NCI-H1694 (cell line): Measurements from ENCODE around the gene CACNA1S.

Source experiments
- DNase-seq: peaks from one replicate; lab custom pipeline; 2025; lab: John Stamatoyannopoulos, UW

The CACNA1S gene

DNA sequence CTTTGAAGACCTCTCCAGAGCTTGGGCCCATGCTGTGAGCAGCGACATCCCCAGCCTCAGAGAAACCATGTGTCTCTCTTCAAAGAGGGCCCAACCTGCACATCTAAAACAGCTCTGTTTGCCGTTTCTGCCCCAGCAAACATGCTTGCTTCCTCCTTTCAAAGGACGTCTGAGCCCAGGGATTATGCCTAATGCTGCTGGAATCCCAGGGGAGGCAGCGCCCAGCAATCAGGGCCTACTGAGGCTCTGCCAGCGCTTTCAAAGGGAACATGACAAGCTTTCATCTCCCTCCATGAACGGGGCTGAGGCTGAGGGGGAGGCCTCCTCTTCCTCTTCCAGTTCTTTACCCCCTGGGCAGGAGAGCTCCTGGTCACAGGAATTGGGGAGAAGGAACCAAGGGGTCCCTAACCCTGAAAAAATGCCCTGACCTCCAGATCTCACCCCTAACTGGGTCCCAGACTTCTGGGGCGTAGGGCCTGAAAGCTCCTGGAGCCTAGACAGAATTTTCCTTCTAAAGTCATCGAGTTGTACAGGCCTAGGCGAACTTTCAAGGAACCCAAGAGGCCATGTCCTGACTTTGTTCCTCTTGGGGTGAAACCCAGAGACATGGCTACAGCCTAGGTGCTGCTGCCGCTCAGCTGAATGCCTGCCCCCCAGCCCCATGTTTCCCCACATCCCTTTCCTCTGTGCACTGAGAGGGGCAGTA, 28.2 kb upstream of the CACNA1S start:
- no peak for DNase-seq

DNA sequence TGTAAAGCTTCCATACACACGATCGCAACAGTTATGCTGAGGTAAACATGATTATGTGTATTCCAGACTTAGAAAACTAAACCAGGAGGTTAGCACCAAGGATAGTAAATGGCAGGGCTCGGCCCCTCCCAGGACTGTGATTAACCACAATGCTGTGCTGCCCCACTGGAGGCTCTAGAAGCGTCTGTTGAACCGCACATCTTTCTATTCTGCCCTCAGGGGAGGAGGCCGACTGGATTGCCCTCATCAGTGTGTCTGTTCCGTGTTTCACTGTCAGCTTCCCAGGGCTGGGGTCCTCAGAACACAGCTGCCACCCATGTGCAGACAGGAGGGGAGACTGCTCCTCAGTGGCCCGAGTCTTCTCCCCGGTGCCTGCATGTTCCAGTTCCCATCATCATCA, 27.5 kb upstream of the CACNA1S start:
- no peak for DNase-seq

DNA sequence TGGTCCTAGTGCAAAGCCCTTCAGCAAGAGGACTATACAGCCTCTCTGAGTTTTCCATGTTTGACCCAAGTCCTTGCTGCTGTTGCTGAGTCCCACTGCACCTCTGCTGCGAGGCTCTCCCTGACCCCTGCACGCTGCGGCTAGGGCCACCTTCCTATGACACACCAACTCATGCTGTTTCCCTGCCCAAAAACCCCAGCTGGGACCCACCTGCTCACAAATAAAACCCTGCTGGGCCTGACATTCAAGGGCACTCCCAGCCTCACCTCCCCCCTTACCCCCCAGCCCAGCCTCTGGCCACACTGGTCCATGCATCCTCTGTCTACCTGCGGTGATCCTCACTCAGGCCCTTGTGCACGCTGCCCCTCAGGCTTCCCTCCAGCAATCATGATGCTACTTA, 27.1 kb upstream of the CACNA1S start:
- no peak for DNase-seq

DNA sequence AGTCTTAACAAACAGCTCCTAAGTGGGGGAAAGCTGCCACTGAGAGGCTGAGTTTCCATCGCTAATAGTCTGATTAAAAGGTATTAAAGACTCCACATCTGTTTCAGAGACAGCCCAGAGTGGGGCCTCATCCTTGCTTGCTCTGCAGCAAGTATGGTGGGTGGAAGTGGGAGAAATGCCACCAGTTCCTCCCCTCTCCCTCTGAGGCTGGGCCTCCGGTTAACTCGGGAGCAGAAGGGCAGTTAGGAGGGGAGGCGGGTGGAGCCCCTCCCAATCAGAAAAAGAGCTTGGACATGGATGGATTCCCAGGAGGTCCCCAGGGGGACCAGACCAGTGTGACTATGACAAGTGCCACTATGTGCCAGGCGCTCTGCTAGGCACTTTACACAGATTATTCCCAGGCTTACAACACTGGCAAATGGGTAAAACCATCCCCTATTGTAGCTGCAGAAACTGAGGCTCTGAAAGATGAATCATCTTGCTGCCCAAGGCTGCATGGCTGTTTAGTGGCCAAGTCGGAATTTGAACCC, 26.1 kb upstream of the CACNA1S start:
- no peak for DNase-seq

DNA sequence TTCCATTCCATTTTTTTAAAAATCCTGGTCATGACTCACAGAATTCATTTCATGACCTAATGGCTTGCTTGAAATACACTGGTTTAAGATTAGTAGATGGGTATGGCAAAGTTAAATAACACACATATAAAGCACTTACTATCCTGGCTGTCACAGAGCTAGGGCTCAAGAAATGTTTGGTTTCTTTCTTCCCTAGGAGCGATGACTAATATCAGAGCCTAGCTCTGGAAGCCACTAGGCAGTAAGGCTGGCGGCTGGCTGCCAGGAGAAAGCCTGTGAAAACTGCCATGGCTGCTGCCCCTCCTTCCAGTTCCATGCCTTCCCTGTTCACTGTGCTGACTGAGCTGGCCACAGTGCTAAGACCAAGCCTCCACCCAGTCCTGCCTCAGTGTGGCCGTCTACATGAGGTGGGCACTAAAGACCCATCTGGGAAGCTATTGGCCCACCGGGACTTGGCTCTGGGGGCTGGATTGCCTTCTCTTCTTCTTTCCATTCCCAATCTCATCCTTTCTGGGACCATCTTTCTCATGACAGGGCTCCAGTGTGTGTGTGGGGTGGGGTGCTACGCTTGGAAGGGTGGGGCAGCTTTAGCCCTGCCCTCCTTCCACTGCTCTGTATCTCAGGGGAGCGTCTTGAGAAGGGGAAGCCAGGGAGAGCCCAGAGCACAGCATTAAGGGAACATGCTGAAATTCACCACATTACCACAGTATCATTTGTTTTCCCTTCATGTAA, 25.5 kb upstream of the CACNA1S start:
- DNase-seq = no peak

DNA sequence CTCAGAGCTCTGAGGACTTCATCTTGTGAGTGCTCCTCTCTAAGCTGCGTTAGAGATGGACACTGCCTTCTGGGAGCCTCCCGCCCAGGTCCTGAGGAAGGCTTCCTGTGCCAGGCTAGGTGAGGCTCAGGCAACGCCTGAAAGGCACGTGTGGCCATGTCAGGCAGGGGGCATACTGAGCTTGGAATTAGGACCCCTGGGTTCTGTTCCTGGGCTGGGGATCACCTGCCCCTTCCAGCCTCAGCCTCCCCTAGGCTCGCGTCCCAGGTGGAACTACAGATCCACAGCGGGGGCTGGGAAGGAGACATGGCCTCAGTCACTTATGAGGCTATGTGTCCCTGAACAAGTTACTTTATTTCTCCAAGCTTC, 24.8 kb upstream of the CACNA1S start:
- no peak for DNase-seq

DNA sequence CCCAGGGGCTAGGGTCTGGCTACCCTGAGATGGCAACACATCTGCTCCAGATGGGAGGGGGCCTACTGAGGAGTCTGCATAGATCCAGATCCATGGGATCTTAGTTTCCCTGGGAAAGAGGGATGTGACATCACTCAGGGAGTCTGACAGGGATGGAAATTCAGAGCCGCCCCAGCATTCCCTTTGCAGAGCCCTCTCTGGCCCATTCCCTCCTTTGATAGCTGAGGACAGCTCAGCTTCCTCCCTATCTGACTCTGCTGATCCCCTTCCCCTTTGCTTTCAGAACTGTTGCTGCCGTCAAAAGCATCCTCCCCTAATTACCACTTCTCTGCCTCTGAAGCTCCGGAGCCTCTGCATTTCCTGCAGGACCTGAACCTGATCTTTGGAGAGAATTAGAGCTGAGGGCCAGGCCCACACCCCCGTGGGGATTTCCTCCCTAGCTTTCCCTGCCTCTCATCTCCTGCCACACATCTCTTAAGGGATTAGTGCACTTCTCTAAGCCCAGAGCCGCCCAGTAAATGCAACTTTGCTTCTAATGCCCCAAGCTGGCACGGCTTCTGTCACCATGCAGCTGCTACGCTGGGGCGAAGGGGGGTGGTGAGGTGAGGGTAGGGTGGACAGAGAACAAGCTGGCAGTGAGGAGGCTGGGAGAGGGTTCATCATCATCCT, 24.3 kb upstream of the CACNA1S start:
- no peak for DNase-seq

DNA sequence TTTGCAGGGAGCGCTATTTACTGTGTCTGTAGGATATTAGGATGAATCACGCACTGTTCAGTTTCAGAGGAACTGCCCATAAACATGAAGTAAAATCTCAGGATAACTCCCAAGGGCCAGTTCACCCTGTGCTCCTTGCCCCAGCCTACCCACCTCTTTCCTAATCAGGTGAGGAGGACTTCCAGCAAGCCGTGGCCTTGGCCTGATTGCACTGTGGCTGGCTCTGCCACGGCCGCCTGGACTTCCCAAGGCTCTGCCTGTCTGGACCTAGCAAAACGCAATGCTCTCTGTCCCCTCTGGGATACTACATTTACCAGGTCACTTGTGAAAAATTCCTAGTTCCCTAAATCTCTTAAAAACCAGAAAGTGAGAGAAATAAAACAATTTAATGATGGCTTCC, 22.2 kb upstream of the CACNA1S start:
- no peak for DNase-seq

DNA sequence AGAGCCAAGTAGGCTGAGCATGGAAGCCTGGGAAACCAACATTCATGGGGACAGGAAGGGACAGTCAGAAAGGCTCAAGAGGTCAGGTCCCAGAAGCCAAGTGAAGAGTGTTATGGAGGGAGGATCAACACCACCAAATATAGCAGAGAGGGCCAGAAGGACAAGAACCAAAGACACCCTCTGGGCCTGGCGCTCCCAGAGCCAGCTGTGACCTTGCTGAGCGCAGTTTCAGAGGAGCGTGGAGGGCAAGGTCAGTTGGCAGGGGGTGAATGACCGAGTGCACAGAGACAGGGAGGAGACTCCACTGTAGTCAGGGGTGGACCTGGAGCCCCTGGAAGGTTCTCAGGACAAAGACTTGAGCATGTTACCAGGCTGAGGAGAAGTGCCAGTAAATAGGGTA, 19.2 kb upstream of the CACNA1S start:
- DNase-seq = no peak

DNA sequence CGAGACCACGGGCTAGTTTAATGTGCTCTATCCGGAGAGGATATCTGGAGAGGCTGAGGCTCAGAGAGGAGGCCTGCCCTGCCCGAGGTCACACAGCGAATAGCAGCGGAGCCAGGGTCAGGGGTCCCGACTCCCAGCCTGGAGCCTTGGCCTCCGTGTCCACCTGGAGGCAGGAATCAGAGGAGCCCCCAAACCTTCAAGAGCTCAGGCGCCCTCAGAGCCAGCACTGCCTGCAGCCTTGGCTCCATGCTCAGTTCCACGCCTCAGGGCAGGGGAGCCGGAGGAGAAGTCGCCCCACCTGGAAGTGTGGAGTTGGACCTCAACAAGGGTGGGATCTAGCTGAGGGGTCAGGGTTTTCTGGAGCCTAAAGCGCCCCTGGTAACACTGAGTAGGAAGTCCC, 16.7 kb upstream of the CACNA1S start:
- no peak for DNase-seq

DNA sequence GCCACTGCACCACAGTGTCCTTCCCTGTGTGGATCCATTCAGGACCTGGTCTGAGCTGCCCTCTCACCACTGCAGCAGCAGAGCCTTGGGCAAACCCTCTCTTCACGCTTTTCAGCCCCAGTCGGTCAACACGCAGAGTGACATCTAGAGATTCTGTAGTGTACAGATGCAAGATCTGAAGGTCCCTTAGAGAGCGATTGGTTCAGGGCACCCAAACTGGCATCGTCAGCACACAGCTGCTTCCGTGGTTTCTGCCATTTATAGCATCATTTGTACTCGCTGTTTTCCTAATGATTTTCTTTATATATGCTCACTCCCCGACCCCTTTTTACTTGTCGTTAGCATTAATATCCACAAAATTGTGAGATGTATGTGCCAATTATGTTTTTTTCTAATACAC, 16.2 kb upstream of the CACNA1S start:
- no peak for DNase-seq

DNA sequence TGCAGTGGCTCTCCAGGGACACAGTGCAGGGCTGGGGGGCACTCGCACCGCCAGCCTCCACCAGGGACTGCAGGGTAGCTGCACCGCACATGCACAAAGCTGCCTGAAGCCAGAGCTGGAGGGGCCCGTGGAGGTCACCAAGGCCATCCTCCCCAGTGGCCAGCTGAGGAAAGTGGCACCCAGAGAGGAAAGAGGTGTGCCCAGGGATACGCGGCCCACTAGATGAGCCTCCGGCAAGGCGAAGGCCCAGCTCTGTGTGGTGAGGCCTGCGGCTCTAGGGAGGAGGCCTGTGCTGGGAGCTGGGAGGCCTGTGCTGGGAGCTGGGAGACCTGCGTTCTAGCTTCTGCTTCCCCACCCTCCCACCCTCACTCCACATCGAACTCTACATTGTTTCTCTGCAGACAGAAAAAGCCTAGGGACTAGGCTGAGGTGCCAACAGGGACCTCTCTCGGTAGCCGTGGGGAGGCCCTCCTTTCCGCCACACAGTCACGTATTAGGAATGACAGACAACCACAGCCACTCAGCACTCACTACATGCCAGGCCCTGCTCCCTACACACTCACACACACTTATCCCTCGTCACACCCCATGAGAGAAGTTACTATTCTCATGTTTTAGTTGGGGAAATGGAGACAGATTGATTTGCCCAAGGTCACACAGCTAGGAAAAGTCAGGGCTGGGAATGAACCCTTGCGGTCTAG, 15.7 kb upstream of the CACNA1S start:
- no peak for DNase-seq

DNA sequence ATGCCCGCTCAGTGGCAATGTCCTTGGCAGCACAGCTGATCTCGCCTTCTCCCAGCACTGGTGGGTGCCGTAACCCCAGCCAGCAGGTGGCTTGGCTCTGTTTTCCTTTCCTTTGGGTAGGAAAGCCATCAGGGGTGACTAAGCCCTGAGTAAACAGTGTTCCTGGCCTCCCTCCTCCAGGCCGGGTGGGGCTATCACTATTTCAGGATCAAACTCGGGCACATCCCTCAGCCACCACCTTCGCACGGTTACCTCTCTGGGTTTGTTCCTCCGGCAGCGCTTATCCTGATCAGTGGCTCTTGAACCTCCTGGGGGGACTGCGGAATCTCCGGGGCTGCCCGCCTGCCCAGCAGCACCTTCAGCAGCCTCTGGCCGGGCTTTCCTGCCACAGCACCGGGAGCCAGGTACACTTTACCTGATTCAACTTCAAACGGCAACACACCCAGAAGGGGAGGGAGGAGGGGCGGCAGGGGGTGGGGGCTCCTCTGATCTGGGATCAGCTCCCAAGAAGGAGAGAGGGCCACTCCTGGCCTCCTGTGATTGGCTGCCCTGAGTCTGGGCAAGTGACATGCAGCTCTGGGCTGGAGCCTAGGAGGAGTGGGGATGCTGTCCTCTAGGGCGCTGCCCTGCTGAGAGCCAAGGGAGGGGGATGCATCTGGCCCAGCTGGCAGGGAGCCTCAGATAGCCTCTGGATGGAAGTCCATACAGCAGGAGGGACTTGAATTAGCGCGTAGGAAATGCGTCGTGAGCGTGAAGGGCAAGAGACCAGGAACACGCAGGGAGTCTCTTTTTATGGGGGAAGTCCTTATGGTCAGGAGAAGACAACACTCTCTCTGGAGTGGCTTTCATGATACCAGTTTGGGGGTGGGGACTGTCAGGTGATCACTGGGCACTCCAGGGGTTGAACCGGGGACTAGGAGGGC, 14.9 kb upstream of the CACNA1S start, which contains the start of gene ASCL5:
TSS of gene ASCL5 (minus strand) at position 353 of the 923 bp plus-strand sequence. CDS start 11,812 bp downstream, outside the sequence.
- DNase-seq = no peak

DNA sequence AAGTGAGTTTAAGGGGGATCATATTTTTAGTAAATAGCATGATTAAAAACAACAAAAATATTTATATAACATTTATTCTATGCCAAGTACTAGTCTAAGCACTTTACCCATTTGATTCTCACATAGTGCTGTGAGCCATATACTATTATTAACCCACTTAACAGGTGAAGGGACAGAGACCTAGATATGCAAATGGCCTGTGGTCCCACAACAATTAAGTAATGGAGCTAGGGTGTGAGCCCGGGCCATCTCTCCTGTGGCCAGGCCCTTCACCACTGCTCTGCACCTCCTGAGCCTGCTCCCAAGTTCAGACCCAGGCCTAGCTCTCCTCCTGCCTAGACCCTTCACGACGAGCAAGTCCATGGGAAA, 14.2 kb upstream of the CACNA1S start:
- DNase-seq = no peak

DNA sequence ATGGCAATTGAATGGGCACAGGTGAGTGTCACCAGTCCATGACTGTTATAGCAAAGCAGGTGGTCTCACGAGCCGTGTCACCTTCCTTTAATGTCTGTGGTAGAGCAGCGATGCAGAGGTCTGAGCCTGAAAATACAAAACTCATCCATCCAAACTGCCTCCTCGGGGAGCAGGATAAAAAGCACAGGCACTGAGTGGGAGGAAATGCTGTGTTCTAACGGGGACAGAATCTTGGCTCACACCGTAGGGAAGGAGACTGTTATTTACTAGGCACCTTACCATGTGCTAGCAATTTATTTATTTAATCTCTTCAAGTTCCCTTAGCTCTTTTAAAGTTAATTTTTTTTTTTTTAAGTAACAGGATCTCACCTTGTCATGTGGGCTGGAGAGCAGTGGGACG, 13.6 kb upstream of the CACNA1S start:
- no peak for DNase-seq

DNA sequence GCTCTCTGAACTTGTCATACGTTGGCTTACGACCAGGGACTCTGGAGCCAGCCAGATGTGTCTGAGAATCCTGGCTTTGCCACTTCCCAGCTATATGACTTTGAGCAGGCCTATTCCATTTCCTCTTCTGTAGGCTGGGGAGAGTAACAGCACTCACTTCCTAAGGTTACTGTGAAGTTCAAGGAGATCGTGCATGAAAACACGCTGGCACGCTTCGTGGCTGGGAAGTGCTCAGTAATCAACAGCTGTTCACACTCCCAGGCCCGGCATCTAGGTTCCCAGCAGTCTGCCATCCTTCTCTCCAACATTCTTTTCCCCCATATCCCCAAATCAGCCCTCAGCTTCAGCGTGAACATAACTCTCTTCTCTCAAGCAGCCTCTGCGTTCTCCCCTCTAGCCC, 12.8 kb upstream of the CACNA1S start:
- DNase-seq = peak; percentile 40

DNA sequence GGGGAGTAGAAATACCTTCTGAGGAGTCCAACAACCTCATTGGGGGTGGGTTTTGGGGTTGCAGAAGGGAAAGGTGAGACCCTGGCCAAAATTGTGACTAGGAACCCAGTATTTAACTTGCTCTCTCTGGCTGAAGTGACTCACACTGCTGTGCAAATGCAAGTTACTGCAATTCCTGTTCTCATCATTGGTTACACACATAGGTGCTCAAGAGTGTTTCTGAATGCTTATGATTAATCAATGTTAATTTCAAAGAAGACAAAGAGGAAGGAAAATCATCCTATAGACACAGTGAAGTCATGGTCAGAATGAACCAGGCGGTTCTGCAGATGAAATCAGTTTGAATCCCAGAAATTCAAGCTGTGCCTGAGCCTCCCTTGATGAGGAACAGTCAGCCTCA, 11.6 kb upstream of the CACNA1S start:
- DNase-seq = no peak

DNA sequence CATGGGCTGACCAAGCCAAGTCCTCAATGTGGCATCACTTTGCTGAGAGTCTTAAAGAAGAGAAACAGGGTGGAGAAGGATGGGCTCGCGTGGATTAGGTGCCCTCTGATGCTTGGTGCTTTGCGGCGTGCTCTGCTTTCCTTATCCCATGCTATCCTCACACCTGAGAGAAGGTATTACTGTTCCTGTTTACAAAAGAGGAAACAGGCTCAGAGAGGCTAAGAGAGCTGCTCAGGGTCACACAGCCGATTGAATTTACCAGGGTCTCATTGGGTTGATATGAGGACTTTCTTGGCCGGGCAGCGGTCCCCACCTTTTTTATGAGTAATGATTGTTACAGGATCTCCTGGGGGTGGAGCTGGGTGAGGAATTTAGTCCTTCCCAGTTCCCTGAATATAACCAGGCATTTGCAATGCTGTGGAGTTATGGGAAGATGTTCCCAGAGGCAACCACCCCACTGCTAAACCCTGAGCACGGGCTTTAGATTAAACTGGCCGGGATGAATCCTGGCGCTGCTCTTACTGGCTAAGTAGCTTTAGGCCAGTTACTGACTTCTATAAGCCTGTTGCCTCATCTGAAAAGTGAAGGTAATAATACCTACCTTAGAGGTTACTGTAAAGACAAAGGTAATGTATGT, 10.2 kb upstream of the CACNA1S start:
- no peak for DNase-seq

DNA sequence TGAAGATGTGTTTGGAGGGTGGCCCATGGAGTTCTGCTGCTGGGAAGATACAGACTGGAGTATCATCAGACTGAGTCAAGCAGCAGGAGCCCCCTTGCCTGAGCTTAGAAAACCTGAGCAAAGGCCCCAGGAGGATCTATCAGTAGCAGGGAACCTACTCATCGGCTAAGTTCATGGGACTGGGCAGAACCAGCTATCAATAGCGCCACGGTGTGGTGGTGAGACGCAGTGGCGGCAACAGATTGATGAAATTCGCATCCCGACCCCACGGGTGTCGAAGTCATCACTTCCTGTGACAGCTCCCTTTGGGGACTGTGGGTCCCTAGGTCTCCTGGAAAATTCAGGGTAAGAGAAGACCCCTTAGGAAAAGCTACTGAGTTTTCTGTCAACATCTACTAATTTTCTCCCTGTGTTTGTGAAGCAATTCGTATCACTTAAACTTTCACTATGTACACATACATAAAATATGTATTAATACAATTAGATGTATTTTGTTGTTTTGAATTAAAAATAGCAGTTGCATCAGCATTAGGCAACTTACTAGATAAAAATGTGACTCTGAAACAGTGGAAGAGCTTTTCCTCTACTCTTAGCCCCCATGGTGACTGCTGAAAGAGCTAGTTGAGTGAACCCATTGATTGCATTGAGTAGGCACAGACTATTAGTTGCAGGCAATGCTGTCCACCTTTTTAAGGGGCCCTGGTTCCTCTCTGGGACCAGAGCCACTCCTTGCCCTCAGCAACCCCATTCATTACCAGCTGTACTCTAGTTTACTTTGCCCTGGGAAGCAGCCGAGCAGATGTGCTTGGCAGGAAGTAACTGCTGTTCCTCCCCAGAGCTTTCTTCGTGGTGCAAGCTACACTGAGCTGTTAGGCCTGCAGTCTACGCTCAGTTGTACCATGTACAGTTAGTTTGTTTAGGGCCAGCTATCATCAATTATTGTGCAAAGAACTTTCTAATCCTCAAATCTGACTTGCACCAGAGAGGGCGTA, 7.3 kb upstream of the CACNA1S start:
- peak; percentile 16 for DNase-seq

DNA sequence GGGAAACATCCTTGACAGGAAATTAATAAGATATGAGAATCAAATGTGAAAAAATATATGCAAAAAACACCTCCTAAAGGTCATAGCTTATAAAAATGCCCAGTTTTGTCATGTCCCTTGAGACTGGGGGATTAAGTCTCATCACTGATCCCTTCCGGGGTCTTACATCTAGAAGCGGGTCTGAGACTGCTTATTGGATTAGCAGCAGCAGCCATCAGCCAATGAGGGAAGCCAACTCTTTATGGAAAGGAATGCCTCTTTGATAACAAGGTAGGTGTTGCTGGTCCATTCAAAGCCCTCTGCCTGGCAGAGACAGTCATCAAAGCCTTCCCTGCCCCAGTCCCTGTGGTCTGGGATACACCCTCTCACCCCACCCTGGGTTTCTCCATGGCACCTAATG, 3.9 kb upstream of the CACNA1S start:
- DNase-seq = no peak
